Islet precursor cell (in vitro differentiated cells): ENCODE results near the gene TRAPPC2L.
"Not testable (repeated sequence)": the region's sequence is repeated elsewhere in the genome, so short reads cannot be mapped to it uniquely, and the experiment has no call there.

ENCODE experiments used
- DNase-seq: peaks from one replicate; pipeline ENCODE4 v3.0.0-alpha.2; 2018

TRAPPC2L gene

DNA sequence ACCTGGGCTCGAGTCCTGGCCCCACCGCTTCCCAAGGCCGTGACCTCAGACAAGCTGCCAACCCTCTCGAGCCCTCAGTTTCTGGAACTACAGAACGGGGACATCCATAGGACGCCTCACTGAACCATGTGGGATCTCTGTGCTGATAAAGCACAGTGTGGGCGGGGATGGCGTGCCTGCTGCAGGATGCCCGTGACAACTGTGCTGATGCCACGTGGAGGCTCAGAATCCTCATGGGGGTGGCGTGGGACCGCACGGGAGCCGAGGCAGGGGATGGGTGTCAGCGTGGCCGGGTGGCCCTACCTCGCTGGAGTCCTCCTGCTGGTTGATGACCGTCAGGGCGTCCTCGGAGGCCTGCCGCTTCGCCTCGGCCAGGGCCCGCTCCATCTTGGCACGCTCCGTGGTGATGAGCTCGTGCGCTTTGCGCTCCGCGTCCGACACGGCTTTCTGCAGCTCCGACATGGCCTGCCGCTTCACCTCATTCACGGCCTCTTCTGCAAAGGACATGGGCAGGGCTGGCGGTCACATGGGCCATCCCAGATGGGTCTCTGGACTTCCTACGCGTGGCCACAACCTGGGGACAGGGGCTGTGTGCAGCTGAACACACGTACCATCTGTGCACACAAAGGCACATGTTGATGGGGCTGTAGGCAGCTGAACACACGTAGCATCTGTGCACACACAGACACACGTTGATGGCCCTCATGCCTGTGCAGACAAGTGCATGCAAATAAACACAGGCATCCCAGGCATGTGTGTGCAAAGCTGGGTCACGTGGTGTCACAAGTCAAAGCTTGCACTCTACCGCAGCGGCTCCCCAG is 22.2 kb downstream of the TRAPPC2L start:
- DNase-seq: no peak

DNA sequence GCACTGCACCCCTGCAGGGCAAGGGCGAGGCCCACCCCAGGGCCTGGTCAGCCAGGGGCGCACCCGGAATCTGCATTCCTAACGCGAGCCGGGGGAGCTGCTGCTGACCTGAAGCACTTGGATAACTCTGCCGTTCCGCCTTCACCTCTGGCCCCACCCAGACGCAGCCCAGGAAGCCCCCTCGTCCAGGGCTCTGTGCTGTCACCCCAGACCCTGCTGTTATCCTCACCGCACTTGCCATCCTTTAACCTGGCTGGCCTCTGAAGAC is 22.8 kb downstream of the TRAPPC2L start:
- no peak for DNase-seq

DNA sequence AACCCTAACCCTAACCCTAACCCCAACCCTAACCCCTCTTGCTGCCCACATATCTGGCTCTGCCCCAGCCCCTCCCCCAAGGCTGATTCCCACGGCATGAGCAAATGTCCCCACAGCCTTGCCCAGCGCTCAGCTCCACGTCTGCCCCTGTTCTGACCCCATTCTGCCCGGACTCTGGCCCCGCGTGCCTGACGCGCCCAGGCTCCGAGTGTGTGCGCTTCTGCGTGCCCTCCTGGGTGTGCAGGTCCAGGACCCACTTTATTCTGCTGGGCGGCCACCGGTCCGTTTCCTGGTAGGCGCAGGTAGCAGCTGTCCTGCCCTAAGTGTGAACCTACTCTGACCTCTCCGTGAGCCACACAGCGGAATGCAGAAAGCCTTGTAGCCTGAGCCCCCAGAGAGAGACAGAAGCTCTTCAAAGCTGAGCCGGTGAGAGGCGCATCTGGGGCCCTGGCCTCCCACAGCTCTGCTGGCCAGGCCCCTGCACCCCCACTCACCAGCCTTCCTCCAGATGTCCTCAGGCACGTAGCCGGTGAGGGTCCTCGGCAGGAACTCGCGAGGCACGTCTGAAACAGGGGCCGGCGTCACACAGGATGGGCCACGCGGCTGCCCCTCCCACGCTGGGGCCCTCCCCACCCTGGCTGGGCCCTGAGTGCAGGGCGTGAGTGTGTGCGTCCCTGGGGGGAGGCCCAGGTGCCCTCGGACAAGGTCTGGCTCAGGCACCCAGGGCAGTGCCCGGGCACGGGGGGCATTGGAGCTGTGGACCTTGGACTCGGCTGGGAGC is 23.5 kb downstream of the TRAPPC2L start:
- no peak for DNase-seq

DNA sequence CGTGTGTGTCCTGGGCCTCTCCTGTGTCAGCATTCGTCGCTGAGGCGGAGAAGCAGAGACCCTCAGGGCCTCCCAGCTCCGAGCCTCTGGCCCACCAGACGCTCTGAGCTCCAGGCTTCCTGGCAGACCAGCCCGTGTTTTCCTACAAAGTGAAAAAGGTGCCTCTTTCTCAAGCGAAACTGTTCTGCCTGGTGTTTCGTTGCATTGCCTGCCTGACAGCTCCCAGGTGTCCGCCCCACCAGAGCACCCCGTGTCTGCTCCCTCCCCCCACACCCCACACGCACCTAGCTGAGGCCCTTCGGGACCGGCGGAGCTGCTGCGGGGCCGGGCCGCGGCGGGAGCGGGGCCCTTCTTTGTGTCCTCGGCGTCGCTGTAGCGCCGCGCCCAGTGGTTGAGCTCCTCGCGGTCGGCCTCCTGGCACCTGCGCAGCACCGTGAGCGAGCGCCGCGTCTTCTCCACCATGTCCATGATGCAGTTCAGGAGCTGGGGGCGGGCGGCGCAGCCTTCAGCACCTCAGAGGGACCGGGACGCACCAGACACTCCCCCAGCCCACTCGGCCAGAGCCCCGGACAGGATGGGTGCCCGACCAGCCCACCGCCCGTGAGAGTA is 24.2 kb downstream of the TRAPPC2L start:
- DNase-seq: no peak

DNA sequence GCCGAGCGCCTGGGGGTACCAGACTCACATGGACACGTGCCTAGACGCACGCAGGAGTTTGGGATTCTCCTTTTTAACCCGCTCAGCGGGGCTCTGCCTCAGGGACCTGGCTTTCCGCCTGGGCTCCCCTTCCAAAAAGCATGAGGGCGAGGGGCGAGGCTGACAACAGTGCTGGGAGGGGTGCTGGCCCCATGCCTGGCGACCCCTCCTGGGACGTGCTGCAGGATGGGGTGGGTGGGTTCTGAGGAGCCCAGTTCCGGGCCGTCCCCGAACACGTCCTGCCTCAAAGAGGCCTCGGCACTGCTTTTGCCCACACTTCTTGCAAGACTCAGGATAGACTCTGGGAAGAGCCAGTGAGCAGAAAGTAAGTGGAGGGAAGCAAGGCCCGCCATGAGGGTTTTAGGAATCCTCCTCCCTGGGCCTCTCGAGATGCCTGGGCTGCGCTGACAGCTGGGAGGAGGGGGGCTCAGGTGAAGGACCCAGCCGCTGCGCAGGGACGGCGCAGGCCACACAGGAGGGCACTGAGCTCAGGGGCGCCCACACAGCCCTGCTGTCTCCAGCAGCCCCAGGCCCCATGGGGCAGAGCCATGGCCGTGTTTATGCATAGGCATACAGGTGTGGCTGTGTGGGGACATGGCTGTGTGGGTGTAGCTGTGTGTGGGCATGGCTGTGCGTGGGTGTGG is 24.9 kb downstream of the TRAPPC2L start:
- no peak for DNase-seq

DNA sequence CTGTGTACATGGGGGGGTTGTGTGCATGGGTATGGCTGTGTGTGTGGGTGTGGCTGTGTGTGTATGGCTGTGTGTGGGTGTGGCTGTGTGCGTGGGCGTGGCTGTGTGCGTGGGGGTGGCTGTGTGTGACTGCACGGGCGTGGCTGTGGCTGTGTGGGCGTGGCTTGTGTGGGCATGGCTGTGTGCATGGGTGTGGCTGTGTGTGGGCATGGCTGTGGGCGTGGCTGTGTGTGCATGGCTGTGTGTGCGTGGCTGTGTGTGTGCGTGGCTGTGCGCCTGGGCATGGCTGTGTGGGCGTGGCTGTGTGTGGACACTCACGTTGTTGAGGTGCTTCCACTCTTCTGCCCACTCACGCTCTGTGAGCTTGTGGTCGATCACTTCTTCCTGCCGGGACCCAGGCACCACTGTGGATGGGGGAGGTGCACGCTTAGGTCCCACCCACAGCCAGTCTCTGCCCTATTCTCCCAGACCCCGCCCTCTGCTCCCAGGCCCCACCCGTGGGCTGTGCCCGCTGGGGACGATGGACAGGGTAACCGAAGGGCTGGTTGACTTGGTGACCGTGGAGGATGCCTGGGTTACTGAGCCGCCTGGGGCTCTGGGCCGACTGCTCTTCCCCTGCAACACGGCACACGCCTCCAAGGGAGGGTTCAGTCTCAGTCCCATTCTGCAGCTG is 25.6 kb downstream of the TRAPPC2L start:
- DNase-seq: no peak

DNA sequence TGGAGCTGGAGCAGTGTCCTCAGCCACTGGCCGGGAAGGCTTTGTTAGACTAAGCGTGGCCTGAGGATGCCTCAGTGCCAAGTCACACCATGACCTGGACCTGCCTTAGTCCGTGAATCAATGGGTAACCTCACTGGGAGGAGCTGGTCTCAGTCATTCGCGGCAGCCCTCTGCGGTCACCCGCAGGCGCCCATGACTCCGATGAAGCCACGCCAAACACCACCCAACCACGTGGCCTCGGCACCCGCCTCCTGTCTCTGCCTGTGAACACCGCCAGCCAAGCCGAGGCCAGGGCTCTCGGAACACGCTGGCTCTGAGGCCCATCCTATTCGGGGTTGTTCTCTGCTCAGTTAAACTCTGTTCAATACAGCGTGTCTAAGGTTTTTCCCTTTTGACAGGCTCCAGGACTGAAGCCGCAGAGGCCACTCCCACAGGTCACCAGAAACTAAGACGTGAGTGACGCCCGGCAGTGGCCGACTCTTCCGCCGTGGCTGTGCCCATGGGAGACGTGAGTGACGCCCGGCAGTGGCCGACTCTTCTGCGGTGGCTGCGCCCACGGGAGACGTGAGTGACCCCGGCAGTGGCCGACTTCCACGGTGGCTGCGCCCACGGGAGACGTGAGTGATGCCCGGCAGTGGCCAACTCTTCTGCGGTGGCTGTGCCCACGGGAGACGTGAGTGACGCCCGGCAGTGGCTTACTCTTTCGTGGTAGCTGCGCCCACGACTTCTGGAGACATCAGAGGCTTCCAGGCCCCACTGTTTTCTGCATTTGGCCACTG is 26.4 kb downstream of the TRAPPC2L start:
- DNase-seq: no peak

DNA sequence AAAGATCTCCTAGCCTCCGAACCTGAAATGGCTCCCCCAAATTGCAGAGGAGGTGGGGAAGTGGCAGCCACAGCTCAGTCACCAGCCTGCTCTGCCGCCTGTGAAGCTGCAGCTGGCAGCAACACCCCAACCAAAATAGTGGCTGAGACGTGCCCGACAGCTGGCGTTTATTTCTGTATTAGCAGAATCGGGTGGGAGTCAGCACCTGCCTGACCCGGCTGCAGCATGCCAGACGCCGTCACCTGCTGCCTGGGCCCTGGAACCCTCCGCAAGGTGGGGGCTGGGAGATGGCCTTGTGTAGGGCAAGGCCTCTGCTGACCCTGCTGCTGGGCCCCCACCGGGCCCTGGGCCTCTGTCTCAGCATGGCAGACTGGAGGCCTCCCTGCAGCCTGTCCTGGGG is 27.0 kb downstream of the TRAPPC2L start:
- DNase-seq: no peak

DNA sequence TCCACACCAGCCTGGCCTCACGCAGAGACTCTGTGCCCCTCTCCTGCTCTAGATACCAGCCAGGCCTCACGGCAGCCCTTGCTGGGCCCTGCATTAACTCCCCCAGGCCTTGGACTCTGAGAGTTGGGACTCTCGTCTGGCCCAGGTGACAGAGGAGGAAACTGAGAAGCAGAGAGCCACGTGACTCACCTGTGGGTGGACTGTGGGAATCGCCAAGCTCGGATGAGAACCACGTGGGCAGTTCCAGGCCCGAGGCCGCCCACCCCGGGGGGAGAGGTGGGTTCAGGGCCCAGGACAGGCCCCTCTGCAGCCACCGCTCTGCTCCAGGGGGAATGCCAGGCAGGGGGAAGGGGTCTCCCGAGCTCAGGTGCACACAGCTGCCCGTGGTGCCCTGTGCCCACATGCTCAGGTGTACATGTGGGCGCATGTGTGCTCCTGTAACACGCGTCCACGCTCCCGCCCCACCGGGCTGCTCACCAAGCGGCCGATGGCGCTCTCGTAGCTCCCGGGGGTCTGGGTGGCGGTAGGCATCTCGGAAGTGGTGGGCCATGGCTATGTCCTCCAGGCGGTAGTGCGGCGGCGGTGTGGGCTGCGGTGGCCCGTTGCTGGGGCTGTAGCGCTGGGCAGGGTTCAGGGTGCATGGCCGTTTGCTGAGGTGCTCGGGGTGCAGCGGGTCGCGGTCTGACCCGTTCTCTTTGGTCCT is 27.8 kb downstream of the TRAPPC2L start:
- no peak for DNase-seq

DNA sequence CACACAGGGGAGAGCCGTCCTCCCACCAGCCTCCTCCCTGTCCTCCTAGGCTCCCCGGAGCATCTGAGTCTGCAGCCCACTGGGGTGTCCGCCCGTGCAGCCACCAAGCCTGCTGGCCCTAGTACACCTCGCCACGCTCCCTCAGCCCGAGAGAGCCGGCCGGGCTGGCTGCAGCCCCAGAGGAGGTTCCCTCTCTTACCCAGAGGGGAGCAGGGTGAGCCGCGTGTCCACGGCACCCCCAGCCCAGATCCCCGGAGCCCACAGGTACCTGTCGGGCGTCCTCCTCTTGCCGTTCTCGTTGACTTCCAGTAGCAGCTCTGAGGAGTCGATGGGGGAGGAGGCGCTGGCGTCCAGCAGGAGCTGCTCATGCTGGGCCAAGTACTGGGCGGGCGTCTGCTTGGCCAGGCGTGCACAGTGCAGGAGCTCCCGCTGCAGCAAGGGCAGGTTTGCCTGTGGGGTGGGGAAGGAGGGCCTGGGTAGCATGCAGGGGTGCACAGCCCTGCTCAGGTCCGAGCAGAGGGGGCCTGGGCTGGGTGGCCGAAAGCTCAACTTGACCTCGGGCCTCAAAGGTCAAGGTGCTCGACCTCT is 28.9 kb downstream of the TRAPPC2L start:
- no peak for DNase-seq

DNA sequence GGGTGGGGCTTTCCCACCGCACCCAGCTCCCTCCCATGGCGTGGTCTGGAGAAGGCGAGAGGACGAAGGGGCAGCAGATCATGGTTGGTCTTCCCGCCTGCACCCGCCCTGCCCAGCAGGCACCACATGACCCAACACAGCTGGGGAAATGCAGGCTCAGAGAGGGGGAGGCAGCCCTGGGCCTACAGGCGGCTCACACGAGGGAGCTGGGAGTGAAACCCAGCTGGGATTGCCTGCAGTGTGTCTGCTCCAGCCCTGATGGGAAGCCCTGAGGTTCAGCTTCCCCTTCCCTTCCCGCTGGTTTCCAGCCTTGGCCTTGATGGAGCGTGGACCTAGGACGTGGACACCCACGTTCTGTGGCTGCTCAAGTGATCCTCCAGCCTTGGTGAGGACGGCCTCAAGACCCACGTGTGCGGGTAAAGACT is 29.5 kb downstream of the TRAPPC2L start:
- no peak for DNase-seq

DNA sequence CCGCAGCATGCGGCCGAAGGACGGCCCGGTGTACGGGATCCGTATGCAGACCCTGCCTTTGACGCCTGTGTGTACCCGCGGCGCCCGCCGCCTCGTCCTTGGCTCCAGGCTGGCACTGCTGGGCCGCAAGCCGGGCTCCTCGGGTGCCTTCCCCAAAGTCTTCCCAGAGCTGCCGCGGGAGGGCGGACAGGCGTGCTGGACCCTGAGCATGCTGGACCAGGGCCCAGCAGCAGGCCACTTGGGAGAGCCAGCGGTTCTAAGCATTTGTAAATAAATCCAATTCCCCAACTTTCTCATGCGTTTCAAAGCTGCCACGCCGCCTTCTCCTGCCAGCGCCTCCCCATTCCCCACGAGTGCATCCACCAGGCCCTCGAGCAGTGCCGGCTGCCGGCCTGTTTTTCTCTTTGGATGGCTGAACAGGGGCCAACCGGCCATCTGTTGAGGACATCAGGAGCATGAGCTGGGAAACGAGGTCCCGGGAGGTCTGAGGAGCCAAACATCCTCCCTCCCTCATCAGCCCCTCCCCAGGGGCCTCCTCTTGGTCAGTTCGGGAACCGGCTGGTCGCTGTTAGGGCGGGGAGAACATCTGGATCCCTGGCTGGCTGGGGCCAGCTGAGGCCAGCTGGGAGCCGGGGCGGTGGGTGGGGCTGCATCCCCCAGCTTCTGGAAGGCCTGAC is 30.1 kb downstream of the TRAPPC2L start:
- DNase-seq: no peak

DNA sequence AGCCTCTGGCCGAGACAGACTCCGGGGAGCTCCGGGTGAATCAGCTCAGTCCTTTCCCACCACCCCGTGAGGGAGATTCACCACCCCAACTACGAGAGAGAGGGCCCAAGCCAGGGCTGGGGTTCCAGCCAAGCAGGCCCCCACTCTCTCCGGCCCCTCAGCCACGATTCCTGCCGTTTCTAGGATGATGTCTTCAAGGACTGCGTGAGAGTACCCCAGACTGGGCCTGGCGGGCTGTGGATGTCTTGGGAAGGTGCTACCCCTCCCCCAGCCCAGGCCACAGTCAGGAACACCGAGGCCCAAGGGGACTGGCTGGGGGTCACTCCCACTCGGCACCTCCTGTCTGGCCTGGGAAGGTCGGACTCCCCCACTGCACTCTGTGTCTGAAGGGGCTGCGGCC is 31.1 kb downstream of the TRAPPC2L start:
- DNase-seq: no peak

DNA sequence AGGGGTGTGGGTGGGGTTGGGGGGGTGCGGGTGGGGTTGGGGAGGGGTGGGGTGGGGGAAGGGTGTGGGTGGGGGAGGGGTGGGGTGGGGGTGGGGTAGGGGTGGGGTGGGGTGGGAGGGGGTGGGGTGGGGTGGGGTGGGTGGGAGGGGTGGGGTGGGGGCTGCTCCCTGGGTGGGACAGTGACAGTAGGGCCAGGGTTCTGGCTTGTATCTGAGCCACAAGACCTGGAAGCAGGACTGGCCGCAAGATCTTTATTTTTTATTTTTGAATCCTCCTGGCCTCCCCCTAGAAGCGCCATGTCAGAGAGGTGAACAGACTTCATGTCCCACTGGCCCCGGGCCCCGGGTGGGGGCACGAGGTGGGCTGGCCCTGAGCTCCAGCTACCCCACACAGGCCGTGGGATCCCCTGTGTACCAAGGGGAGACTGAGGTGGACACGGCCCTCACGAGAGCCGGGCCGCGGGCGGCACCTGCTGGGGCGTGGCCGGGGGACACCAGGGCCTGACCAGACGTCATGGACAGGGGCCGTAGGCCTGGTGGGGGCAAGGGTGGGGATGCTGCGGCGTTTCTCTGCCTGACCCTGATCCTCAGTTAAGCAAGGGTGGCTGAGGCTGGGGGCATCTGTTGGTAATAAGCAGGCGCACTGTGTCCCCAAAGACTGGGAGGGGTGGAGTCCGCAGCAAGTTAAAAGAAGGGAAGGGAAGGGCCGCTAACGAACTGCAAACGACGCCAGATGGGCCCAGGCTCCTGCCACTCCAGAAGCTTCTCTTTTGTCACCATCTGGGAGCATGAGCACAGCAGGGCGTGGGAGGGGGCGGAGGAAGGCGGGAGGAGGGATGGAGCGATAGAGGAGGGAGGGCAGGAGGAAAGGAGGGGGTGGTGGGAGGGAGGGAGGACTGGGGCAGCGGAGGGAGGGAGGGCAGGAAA is 31.8 kb downstream of the TRAPPC2L start:
- DNase-seq: no peak

DNA sequence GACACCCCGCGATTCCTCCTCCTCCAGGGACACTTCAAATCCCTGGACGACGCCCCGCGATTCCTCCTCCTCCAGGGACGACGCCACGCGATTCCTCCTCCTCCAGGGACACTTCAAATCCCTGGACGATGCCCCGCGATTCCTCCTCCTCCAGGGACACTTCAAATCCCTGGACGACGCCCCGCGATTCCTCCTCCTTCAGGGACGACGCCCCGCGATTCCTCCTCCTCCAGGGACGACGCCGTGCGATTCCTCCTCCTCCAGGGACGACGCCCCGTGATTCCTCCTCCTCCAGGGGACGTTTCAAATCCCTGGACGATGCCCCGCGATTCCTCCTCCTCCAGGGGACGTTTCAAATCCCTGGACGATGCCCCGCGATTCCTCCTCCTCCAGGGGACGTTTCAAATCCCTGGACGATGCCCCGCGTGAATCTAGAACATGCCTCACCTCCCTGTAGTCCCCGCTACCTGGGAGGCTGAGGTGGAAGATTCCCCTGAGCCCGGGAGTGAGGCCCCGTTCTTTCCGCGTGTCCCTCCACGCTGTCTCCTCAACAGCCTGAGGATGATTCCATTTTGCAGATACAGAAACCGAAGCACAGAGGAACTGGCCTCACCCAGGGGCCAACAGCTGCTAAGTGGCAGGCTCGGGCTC is 32.9 kb downstream of the TRAPPC2L start:
- DNase-seq: not testable (repeated sequence)

DNA sequence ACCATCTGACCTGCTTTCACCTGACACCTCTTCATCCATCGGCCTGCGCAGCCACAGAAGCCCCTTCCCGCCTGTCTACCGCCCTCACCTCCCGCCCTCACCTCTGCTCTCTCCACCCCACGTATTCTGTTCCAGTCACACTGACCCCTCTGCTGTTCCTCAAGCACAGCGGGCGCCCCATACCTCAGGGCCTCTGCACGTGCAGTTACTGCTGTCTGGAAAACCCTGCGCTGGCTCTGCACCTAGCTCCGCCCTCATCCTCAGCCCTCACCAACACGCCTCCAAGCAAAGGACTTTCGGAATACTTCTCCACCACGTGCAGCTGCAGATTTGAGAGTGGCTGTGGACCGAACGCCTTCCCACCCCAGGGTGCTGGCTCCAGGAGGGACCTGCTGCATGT is 34.2 kb downstream of the TRAPPC2L start:
- no peak for DNase-seq

DNA sequence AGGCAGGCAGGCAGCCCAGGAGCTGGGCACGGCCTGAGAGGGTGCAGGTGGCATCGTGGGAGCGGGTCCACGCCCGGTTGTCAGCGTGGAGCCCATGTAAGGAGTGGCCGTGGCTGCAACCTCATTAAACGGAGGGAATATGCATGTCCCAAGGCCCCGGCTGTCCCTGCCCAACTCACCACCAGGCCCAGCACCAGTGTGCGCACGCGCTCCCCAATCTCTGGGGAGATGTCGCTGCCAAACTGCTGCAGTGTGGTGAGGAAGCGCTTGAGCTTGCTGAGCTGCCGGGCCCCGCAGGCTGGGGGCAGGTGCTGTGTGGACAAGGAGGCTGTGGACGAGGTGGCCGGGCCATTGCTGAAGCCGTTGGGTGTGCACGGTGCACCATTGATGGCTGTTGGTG is 35.1 kb downstream of the TRAPPC2L start:
- no peak for DNase-seq

DNA sequence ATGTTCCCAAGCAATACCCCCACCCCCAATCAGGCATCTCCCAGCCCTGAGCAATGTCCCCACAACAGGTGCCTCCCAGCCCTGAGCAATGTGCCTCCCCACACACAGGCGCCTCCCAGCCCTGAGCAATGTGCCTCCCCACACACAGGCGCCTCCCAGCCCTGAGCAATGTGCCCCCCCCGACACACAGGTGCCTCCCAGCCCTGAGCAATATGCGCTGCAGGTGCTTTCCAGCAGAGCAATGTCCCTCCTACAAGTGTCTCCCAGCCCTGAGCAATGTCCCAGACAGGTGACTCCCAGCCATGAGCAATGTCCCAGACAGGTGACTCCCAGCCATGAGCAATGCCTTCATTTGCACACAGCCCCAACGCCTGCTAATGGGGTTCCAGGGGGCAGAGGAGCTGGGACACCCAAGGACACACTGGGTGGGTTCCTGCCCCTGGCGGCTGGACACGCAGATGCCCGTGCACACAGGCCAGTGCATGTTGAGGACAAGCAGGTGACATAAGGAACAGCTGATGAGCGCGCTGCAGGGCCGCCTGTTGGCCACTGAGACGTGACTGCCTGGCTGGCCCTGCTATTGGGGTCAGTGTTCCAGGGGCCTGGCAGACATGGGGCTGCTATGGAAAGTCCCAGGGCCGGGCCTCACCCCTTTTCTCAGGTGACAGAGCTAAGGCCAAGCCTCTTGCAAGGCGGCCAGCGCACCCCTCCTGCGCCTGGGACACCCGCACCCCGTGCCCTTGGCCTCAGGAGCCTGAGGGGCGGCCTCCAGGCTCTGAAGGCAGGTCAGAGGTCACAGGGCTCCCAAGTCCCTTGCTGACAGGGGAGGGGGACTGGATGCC is 36.4 kb downstream of the TRAPPC2L start:
- DNase-seq: no peak
